Trophoblast cell (in vitro differentiated cells and primary cell): Measurements from ENCODE around the gene CIB4.

Experiments used
- DNase-seq, 2 donors: peaks; one replicate each; pipeline ENCODE4 v3.0.0-alpha.2; 2016
- H2AFZ ChIP-seq: 2 replicates; pipeline ENCODE4 v1.6.1; 2013; ENCODE audit warnings: low read length, moderate library complexity, mild to moderate bottlenecking; ENCODE audit not compliant: insufficient read depth, poor library complexity
- H2AK5ac ChIP-seq: 2 replicates; pipeline ENCODE4 v1.6.1; 2013; ENCODE audit warnings: mild to moderate bottlenecking, low read length
- H2BK120ac ChIP-seq: 2 replicates; pipeline ENCODE4 v1.6.1; 2013; ENCODE audit warnings: low read length, mild to moderate bottlenecking, moderate library complexity; ENCODE audit not compliant: insufficient read depth, poor library complexity
- H2BK12ac ChIP-seq: 2 replicates; pipeline ENCODE4 v1.6.1; 2013; ENCODE audit warnings: mild to moderate bottlenecking, low read length, moderate library complexity
- H2BK5ac ChIP-seq: 2 replicates; pipeline ENCODE4 v1.6.1; 2013; ENCODE audit warnings: low read length, low read depth, moderate library complexity, mild to moderate bottlenecking; ENCODE audit not compliant: poor library complexity
- H3K14ac ChIP-seq: 2 replicates; pipeline ENCODE4 v1.6.1; 2013; ENCODE audit warnings: mild to moderate bottlenecking, low read length
- H3K18ac ChIP-seq: 2 replicates; pipeline ENCODE4 v1.6.1; 2013; ENCODE audit warnings: mild to moderate bottlenecking, low read length
- H3K23ac ChIP-seq: 2 replicates; pipeline ENCODE4 v1.6.1; 2013; ENCODE audit warnings: low read length
- H3K27ac ChIP-seq: 2 replicates; pipeline ENCODE4 v1.5.1; 2013; ENCODE audit warnings: low read depth, mild to moderate bottlenecking, inconsistent platforms, low read length, moderate library complexity
- H3K27me3 ChIP-seq: 2 replicates; pipeline ENCODE4 v1.6.1; 2013; ENCODE audit warnings: inconsistent platforms, mild to moderate bottlenecking, low read length, moderate library complexity; ENCODE audit not compliant: insufficient read depth
- H3K36me3 ChIP-seq, 2 experiments: 1 replicate in 1 of 2; 2 replicates in 1 of 2; pipeline ENCODE4 v1.6.1; 2013; ENCODE audit warnings: low read length in 2 of 2, mild to moderate bottlenecking in 2 of 2, moderate library complexity in 1 of 2; ENCODE audit not compliant: insufficient read depth in 2 of 2, control insufficient read depth in 1 of 2
- H3K4ac ChIP-seq: 2 replicates; pipeline ENCODE4 v1.6.1; 2013; ENCODE audit warnings: low read depth, mild to moderate bottlenecking, low read length, moderate library complexity
- H3K4me1 ChIP-seq, 2 experiments: 1 replicate in 1 of 2; 2 replicates in 1 of 2; pipeline ENCODE4 v1.6.1; 2013; ENCODE audit warnings: low read length in 2 of 2, mild to moderate bottlenecking in 2 of 2, moderate library complexity in 1 of 2; ENCODE audit not compliant: insufficient read depth in 2 of 2, control insufficient read depth in 1 of 2
- H3K4me2 ChIP-seq: 2 replicates; pipeline ENCODE4 v1.6.1; 2013; ENCODE audit warnings: inconsistent platforms, mild to moderate bottlenecking, low read length, moderate library complexity
- H3K4me3 ChIP-seq: 2 replicates; pipeline ENCODE4 v1.5.1; 2013; ENCODE audit warnings: mild to moderate bottlenecking, low read depth, low read length, inconsistent platforms
- H3K79me1 ChIP-seq: one replicate; pipeline ENCODE4 v1.6.1; 2013; ENCODE audit warnings: low read length
- H3K79me2 ChIP-seq: 2 replicates; pipeline ENCODE4 v1.6.1; 2013; ENCODE audit warnings: low read length, mild to moderate bottlenecking; ENCODE audit not compliant: control insufficient read depth, insufficient read depth, poor library complexity
- H3K9ac ChIP-seq: 2 replicates; pipeline ENCODE4 v1.6.1; 2013; ENCODE audit warnings: mild to moderate bottlenecking, low read length
- H3K9me3 ChIP-seq: 2 replicates; pipeline ENCODE4 v1.6.1; 2013; ENCODE audit warnings: low read depth, mild to moderate bottlenecking, control low read depth, inconsistent platforms, low read length; ENCODE audit not compliant: insufficient read depth
- H4K12ac ChIP-seq: 2 replicates; pipeline ENCODE4 v1.6.1; 2013; ENCODE audit warnings: low read depth, mild to moderate bottlenecking, low read length, moderate library complexity
- H4K8ac ChIP-seq: 2 replicates; pipeline ENCODE4 v1.6.1; 2013; ENCODE audit warnings: low read depth, mild to moderate bottlenecking, low read length, moderate library complexity
- H4K91ac ChIP-seq: one replicate; pipeline ENCODE4 v1.6.1; 2013; ENCODE audit warnings: low read depth, mild to moderate bottlenecking, low read length, moderate library complexity
- WGBS: extraction: QIAGEN DNeasy Blood & Tissue Kit; methylation state at CpG from one replicate; pipeline ENCODE4 v1.1.7; 2013; ENCODE audit warnings: missing lambda C conversion rate; ENCODE audit not compliant: insufficient read length, insufficient coverage; ENCODE audit errors: extremely low coverage; 5-methylcytosine and 5-hydroxymethylcytosine counted together

Gene CIB4

DNA sequence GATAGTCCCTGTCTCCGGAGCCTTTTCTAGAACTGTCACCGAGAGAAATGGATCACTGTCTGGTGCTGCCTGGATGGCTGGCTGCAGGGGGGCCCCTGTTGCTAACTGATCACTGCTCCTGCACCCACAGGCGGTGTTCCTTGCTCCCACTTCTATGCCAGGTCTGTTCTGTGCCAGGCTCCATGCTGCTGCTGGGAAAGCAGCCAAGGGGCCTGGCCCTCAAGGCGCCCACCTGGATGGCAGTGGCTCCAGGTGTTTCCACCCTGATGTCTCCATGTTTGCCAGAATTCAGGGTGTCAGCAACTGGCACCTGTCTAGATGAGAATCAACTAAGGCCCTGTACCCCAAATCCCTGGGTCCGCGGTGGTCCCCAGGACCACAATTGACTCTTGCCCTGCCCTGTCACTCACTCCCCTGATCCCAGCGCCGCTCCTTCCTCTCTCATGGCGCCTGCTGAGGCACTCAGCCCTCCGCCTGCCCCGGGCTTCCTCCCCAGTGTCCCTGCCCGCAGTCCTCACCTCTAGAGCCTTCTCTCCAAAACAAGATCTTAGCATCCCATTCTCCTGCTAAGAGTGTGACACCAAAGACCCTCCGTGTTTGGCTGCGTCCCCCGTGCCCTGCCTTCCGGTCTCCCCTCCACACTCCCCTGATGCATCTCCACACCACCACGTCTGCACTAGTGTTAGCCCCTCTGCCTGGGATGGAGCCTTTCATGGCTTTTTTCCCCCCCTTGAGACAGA, 90.7 kb downstream of the CIB4 start:
- H3K79me1 ChIP-seq = no peaks in the 10 kb centered on the region
- H3K14ac ChIP-seq = no peak overlapping the region
- H3K4ac ChIP-seq = no peak overlapping the region
- H3K79me2 ChIP-seq = no peaks in the 10 kb centered on the region
- no peak overlapping the region for H3K27ac ChIP-seq
- H2BK5ac ChIP-seq = no peak overlapping the region
- H3K23ac ChIP-seq = no peak overlapping the region
- no peak overlapping the region for H3K4me2 ChIP-seq
- no peak overlapping the region for H4K91ac ChIP-seq
- no peak overlapping the region for H2AK5ac ChIP-seq
- H4K12ac ChIP-seq = no peak overlapping the region
- H3K4me1 ChIP-seq = no peaks in the 10 kb centered on the region
- no peak overlapping the region for H2BK12ac ChIP-seq
- no peak overlapping the region for H3K4me3 ChIP-seq
- H3K36me3 ChIP-seq = no peaks in the 10 kb centered on the region
- H4K8ac ChIP-seq = no peak overlapping the region
- no peak overlapping the region for H3K9ac ChIP-seq
- H2AFZ ChIP-seq = no peak overlapping the region
- no CpG with 5 or more reads among the region's 17 CpGs for WGBS
- no peak overlapping the region for H2BK120ac ChIP-seq
- H3K18ac ChIP-seq = no peak overlapping the region
- H3K9me3 ChIP-seq = peaks cover 3% of the 10 kb centered on the region
- H3K27me3 ChIP-seq = no peaks in the 10 kb centered on the region
- no peak for DNase-seq

DNA sequence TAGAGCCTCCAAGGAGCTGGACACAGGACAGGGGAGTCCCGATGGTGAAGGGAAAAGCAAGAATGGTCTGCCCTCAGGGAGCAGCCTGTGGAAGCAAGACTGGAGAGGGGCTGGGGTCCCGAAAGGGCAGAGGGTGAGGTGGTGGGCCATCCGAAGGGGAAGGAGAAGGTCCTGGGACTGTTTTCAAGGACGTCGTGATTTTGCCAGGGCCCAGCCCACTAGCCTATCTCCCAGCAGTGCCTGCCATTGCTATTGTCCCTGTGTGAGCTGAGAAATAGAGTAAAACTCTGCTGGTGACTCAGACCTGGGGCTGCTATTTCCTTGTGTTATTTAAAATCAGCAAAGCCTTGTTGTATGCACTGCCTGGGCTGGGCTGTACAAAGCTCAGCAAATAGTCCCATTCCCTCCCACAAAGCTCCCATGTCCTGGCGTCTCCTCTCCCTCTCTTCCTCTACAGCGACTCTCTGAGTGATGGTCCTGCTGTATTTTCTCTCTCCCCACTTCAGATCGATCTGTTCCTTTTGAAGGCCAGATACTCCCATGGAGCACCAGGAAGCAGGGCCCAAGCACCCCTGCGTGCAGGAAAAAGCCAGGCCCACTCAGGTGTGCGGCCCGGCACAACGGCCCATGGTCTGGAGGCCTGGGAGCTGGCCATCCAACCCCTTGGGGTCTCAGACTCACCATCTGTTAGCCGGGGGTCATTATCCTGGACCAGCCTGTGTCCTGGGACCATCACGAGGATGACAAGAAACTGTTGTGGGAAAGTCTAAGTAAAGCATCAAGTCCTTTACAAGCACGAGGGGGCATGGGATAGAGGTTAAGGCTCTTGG, 98.3 kb downstream of the CIB4 start:
- no peak overlapping the region for H3K14ac ChIP-seq
- H3K9ac ChIP-seq = no peak overlapping the region
- no peak overlapping the region for H2BK12ac ChIP-seq
- H3K27ac ChIP-seq = no peak overlapping the region
- H3K23ac ChIP-seq = no peak overlapping the region
- H3K4me2 ChIP-seq = no peak overlapping the region
- H3K36me3 ChIP-seq = no peaks in the 10 kb centered on the region
- H3K4me3 ChIP-seq = no peak overlapping the region
- no peaks in the 10 kb centered on the region for H3K79me2 ChIP-seq
- no peak overlapping the region for H4K8ac ChIP-seq
- no peaks in the 10 kb centered on the region for H3K9me3 ChIP-seq
- H3K18ac ChIP-seq = no peak overlapping the region
- no peaks in the 10 kb centered on the region for H3K27me3 ChIP-seq
- WGBS = no CpG with 5 or more reads among the region's 15 CpGs
- no peak overlapping the region for H2AFZ ChIP-seq
- no peak overlapping the region for H2BK5ac ChIP-seq
- no peak overlapping the region for H3K4ac ChIP-seq
- no peaks in the 10 kb centered on the region for H3K79me1 ChIP-seq
- no peak overlapping the region for H4K12ac ChIP-seq
- no peak overlapping the region for H4K91ac ChIP-seq
- no peaks in the 10 kb centered on the region for H3K4me1 ChIP-seq
- DNase-seq = no peak
- H2BK120ac ChIP-seq = no peak overlapping the region
- no peak overlapping the region for H2AK5ac ChIP-seq

DNA sequence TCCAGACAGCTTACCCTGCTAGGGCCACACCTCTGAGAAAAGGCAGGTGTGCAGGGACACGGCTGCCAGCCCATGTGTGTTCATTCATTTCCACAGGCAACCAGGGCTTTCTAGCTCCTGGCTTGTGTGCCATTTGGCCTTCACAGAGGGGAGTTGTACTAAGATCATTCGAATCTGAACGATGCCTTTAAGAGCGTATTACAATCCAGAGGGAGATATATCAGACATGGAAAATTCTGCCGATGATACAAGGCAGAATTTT, 99.0 kb downstream of the CIB4 start:
- no peak overlapping the region for H4K91ac ChIP-seq
- no peak overlapping the region for H4K12ac ChIP-seq
- H3K27ac ChIP-seq = no peak overlapping the region
- no peak overlapping the region for H3K14ac ChIP-seq
- no peaks in the 10 kb centered on the region for H3K27me3 ChIP-seq
- no peaks in the 10 kb centered on the region for H3K4me1 ChIP-seq
- no CpG with 5 or more reads among the region's 5 CpGs for WGBS
- H3K4ac ChIP-seq = no peak overlapping the region
- H3K79me2 ChIP-seq = no peaks in the 10 kb centered on the region
- H3K79me1 ChIP-seq = no peaks in the 10 kb centered on the region
- H3K4me3 ChIP-seq = no peak overlapping the region
- H2AK5ac ChIP-seq = no peak overlapping the region
- no peak overlapping the region for H3K23ac ChIP-seq
- H2BK120ac ChIP-seq = no peak overlapping the region
- no peak overlapping the region for H3K4me2 ChIP-seq
- H2BK12ac ChIP-seq = no peak overlapping the region
- no peak overlapping the region for H3K9ac ChIP-seq
- H3K18ac ChIP-seq = no peak overlapping the region
- H2BK5ac ChIP-seq = no peak overlapping the region
- no peak for DNase-seq
- no peak overlapping the region for H2AFZ ChIP-seq
- H3K36me3 ChIP-seq = no peaks in the 10 kb centered on the region
- H4K8ac ChIP-seq = no peak overlapping the region
- H3K9me3 ChIP-seq = no peaks in the 10 kb centered on the region

DNA sequence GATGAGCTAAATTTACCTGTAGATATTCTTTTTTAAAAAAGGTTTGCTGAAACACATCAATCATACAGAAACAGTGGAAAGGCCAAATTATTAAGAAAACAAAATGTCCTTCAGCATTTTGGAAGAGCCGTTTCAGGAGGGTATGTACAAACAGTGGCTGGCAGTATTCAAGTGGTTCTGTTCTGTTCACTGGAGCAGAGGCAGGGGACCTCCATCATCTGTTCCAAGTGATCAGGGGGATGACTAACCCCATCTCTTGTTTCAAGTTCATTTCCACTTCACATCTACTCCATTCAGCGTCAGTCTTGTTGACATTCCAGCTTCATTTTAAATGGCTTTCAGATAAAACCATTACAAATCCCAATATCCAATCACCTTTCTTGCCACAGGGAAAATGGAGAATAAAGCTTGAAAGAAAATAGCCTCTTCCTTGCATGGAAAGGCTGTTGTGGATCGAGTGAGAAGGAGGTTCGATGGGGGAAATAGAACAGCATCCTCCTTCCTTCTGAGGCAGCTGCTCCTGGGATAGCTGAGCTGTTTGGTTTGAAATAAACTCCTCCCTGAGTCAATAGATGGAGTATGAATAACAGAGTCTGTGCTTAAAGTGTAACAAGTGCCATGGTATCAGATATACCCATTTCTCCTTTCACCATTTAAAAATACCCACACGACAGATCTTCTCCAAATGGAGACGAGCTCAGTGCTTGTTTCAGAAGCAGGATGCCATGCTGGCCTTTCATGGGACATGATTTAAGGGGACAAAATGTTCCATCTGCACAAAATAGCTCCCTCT, 99.6 kb downstream of the CIB4 start:
- Histone ChIP-seq H3K4me1 (peaks cover 0 to 2% of the 10 kb centered on the region in 2 experiments), H3K23ac (no peak overlapping the region)
- no CpG with 5 or more reads among the region's 6 CpGs for WGBS

More for the DNA sequence above, 99.6 kb downstream of the CIB4 start:
- DNase-seq = no peak
- Histone ChIP-seq H4K8ac (no peak overlapping the region), H3K27me3 (no peaks in the 10 kb centered on the region), H3K36me3 (no peaks in the 10 kb centered on the region), H3K9me3 (no peaks in the 10 kb centered on the region), H3K79me2 (no peaks in the 10 kb centered on the region), H3K4me2 (no peak overlapping the region), H4K91ac (no peak overlapping the region), H2AK5ac (no peak overlapping the region), H3K27ac (no peak overlapping the region), H2BK5ac (no peak overlapping the region), H3K4me3 (no peak overlapping the region), H4K12ac (no peak overlapping the region), H3K79me1 (no peaks in the 10 kb centered on the region), H2BK12ac (no peak overlapping the region), H3K18ac (no peak overlapping the region), H3K9ac (no peak overlapping the region), H2BK120ac (no peak overlapping the region), H3K14ac (no peak overlapping the region), H2AFZ (no peak overlapping the region), H3K4ac (no peak overlapping the region)
